Neural cell (in vitro differentiated cells): ENCODE results near the gene MAGI2.

Source experiments
- CTCF ChIP-seq: fragments of 450-650 bp; IDR thresholded peaks from 2 replicates; pipeline ENCODE4 v1.5.1; 2014; ENCODE audit warnings: antibody characterized with exemption, mild to moderate bottlenecking, moderate library complexity; ENCODE audit not compliant: poor library complexity, severe bottlenecking
- EP300 ChIP-seq: fragments of 450-650 bp; conservative IDR thresholded peaks from 2 replicates; pipeline ENCODE4 v1.6.1; 2014; ENCODE audit warnings: antibody characterized with exemption, mild to moderate bottlenecking, moderate library complexity; ENCODE audit not compliant: poor library complexity, severe bottlenecking
- EZH2 ChIP-seq: fragments of 200-600, 300-800 bp; shearing (Covaris generic), sonication (generic); IDR thresholded peaks from 2 replicates; pipeline ENCODE4 v1.6.1; 2014; ENCODE audit warnings: antibody characterized with exemption, low read length, borderline replicate concordance, mild to moderate bottlenecking; ENCODE audit not compliant: insufficient read depth, poor library complexity, severe bottlenecking
- POLR2AphosphoS5 ChIP-seq: IDR thresholded peaks from 2 replicates; pipeline ENCODE4 v1.6.1; 2012
- REST ChIP-seq: IDR thresholded peaks from 2 replicates; pipeline ENCODE4 v1.6.1; 2012; ENCODE audit warnings: borderline replicate concordance

- no peak for TF ChIP-seq CTCF
- no peak for TF ChIP-seq POLR2AphosphoS5
- TF ChIP-seq EZH2 = no peak
- no peak for TF ChIP-seq REST
- TF ChIP-seq EP300 = no peak
Observed at GRCh38 chr7:79300573-79300972, 152.9 kb downstream of the MAGI2 start.
